GM12801 (cell line): ENCODE data around the gene MIA2.

Experiments used
- TF ChIP-seq, protein P1 (sequence below): IDR thresholded peaks from one replicate; pipeline ENCODE4 v1.5.1; 2011; ENCODE audit warnings: control low read depth; ENCODE audit not compliant: insufficient read length; ENCODE audit errors: extremely low read depth

The MIA2 gene

DNA sequence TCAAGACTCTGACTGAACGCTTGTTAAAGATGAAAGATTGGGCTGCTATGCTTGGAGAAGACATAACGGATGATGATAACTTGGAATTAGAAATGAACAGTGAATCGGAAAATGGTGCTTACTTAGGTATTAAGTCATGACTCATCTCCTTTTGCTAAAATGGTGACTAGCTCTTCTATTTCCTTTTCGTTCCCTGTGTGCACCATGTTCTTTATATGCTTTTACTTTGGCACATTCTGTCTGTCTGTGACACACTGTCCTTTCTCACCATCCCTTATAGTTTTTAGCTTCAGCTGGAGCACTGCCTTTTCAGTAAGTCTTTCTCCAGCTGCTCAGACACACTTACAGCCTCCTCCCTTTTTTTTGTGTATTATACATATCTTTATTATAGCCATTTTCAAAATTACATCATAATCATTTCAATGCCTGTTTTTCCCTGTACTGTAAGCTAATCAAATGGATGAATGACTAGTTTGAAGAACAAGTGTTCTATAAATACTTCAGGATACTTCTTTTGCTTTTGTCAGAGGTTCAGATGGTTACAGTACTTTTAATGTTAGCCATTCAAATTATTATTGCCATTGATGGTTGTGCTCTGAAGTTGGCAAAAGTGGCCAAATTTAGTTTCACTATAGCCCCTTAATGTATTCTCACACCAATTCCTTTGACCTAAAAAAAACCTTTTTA lies 68.6 kb downstream of the MIA2 start:
- TF ChIP-seq, protein P1, sequence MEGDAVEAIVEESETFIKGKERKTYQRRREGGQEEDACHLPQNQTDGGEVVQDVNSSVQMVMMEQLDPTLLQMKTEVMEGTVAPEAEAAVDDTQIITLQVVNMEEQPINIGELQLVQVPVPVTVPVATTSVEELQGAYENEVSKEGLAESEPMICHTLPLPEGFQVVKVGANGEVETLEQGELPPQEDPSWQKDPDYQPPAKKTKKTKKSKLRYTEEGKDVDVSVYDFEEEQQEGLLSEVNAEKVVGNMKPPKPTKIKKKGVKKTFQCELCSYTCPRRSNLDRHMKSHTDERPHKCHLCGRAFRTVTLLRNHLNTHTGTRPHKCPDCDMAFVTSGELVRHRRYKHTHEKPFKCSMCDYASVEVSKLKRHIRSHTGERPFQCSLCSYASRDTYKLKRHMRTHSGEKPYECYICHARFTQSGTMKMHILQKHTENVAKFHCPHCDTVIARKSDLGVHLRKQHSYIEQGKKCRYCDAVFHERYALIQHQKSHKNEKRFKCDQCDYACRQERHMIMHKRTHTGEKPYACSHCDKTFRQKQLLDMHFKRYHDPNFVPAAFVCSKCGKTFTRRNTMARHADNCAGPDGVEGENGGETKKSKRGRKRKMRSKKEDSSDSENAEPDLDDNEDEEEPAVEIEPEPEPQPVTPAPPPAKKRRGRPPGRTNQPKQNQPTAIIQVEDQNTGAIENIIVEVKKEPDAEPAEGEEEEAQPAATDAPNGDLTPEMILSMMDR = no peak

DNA sequence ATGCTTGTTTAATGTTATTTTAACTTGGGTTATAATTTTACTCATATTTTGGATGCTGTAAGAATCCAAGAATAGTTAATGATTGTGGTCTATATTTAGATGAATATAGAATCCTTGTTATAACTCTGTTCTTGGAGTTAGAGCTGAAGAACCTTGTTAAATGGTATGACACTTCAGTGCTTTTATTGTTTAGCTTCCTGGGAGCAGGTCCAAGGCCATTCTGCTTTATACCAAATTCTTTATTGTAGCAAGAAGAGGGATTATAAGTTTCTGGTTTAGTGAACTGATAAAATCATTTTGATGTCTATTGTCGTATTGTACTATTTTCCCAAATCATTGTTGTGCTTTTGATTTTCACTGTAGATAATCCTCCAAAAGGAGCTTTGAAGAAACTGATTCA lies 69.4 kb downstream of the MIA2 start:
- TF ChIP-seq, protein P1 = no peak

DNA sequence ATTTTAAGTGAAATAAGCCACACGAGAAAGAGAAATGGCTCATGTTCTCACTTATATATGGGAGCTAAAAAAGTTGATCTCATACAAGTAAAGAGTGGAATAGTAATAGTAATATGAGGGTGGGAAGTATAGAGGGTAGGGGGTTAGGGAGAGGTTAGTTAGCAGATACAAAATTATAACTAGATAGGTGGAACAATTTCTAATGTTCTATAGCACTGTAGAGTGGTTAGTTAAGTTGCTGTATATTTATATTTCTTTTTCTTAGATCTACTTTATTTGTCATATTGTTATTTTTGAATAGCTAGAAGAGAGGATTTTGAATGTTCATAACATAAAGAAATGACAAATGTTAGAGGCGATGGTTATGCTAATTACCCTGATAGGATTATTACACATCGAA lies 74.1 kb downstream of the MIA2 start:
- TF ChIP-seq, protein P1 = no peak

DNA sequence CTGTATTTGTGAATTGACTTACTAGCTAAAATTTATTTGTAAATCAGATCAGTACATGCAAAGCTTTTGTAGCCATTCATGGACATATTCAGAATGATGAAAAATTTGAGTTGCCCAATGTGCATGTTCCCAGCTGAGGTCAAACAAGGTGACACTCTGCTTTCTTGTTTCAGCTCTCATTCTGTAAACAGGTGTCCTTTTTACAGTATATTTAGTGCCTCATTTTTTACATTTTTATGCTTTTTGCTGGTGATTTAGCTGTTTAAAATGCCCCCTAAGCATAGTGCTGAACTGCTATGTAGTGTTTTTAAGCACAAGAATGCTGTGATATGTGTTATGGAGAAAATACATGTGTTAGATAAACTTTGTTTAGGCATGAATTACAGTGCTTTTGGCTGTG lies 76.3 kb downstream of the MIA2 start:
- TF ChIP-seq, protein P1 = no peak

DNA sequence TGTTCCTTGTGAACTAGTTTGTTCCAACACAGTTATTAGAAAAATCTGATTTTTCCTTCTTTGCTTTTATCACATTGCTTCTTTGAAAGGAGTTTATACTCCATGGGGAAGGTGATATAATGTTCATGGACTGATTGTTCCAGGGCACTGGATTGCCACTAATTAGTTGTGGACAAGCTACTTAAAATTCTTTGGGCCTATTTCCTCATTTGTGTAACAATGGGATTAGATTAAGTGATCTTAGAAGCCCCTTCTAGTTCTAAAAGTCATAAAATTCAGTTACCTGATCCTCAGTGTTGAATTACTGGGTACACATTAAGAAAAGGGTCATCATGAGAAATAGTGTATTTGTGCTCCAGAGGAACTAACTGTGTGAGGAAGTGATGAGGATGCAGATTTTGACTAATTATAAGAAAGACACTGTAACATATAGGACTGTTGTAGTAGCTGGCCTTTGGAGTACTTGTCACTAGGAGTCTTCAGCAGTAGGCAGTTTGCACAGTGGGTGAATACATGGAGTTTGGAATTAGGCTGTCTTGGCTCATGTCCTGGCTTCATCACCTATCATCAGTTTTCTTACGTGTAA lies 82.2 kb downstream of the MIA2 start:
- TF ChIP-seq, protein P1 = no peak

DNA sequence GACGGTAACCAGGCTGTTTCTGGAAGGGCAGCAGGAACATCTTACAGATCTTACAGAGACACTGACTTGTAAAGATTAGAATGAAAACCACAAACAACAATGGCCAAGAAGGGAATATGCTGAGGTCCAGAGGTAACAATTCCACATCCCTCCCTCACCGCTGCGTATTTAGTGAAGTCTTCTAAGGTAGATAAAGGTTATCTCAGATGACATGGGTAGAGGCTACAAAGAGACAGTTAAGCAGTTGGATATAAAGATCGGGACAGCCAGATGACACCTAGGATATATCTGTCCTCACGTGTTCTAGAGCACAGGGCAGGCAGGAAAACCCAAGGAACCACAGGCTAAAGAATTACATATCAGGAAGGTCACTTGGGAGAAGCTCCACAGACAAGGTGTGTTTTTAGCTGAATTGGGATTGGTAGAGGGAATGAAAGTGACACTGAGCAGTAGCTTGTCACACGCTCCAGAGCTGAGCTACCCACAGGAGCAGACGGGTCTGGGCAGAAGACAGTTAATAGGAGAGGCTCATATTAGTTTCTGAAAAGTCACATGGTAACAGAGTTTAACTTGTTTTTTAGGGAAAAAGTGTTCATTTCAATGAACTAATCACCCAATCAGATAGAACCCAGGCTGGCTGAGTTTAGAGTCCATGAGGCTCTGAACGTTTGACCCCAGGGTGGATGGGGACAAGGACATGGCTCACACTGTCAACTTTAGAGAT lies 83.3 kb downstream of the MIA2 start:
- TF ChIP-seq, protein P1 = no peak

DNA sequence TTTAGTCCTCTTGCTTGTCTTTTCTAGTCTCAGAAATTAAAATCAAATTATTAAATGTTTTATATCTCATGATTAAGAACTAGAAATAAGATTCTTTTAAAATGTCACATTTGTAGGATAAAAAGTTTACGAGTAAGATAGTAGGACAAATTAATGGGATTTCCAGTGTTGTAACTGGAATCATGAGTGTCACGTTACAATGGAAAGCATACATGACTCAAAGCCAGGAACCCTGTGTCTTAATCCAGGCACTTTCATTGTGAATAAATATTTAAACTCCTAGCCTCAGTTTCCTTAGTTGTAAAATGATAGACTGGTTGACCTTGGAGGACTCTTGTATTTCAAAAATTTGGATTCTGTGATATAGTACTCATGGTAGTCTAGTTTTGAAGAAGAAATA lies 84.9 kb downstream of the MIA2 start:
- TF ChIP-seq, protein P1 = no peak
